B cell (primary cell): Measurements from ENCODE around the gene TBATA.

Source experiments
- CTCF ChIP-seq: fragments of 200-600 bp; IDR thresholded peaks from one replicate; pipeline ENCODE4 v1.8.0; 2022; ENCODE audit warnings: antibody characterized with exemption, mild to moderate bottlenecking
- EZH2 ChIP-seq: IDR thresholded peaks from 2 replicates; pipeline ENCODE4 v1.6.1; 2012; ENCODE audit warnings: borderline replicate concordance, low read depth, mild to moderate bottlenecking, moderate library complexity, low read length; ENCODE audit not compliant: insufficient read depth, poor library complexity, severe bottlenecking

- TF ChIP-seq CTCF (no peak), EZH2 (no peak)
Observed at GRCh38 chr10:70774810-70775678, 10.1 kb downstream of the TBATA start.
